CD8-positive, alpha-beta memory T cell (primary cell): ENCODE measurements around the gene PRIMA1. TPM values are rescaled to one million over a fixed set of nuclear protein-coding genes. Genes with fewer than 3 reads are reported as not detected.

Experiments used
- CTCF ChIA-PET: fragments of 350-600 bp; sonication (Branson Sonifier 250); formaldehyde crosslinking; loops from one replicate; lab custom pipeline; 2021; ENCODE audit warnings: antibody characterized with exemption; lab: Charles Lee
- POLR2A ChIA-PET: fragments of 350-600 bp; sonication (Branson Sonifier 250); formaldehyde crosslinking; loops from one replicate; lab custom pipeline; 2021; ENCODE audit warnings: antibody characterized with exemption; lab: Charles Lee
- DNase-seq, 5 donors: peaks; one replicate each; pipeline versions ENCODE4 v3.0.0 to v3.0.0-alpha.2; 2020 to 2022; ENCODE audit warnings: mixed read lengths in 1 of 5
- H3K27ac ChIP-seq: one replicate; pipeline ENCODE4 v1.7.0; 2013; ENCODE audit warnings: low read depth, mild to moderate bottlenecking, low read length, moderate library complexity
- H3K27me3 ChIP-seq: 2 replicates; pipeline ENCODE4 v1.7.0; 2013; ENCODE audit warnings: low read length, mild to moderate bottlenecking; ENCODE audit not compliant: insufficient read depth, poor library complexity, severe bottlenecking
- H3K36me3 ChIP-seq: 2 replicates; pipeline ENCODE4 v1.7.0; 2013; ENCODE audit warnings: mild to moderate bottlenecking, low read length, moderate library complexity; ENCODE audit not compliant: insufficient read depth
- H3K4me1 ChIP-seq: 2 replicates; pipeline ENCODE4 v1.7.0; 2013; ENCODE audit warnings: mild to moderate bottlenecking, low read length, moderate library complexity; ENCODE audit not compliant: insufficient read depth
- H3K4me3 ChIP-seq: 2 replicates; pipeline ENCODE4 v1.7.0; 2013; ENCODE audit warnings: mild to moderate bottlenecking, low read length
- H3K9me3 ChIP-seq: 2 replicates; pipeline ENCODE4 v1.7.0; 2013; ENCODE audit warnings: mild to moderate bottlenecking, low read length
- H3K27ac Mint-ChIP-seq, 8 donors: one replicate each; pipeline ENCODE4 v1.8.0; 2020 to 2021; ENCODE audit warnings: mixed read lengths in 8 of 8, mild to moderate bottlenecking in 6 of 8, inconsistent platforms in 3 of 8, moderate library complexity in 3 of 8
- H3K27me3 Mint-ChIP-seq, 2 donors: one replicate each; pipeline ENCODE4 v1.8.0; 2020 to 2021; ENCODE audit warnings: mixed read lengths in 2 of 2, mild to moderate bottlenecking in 1 of 2, moderate library complexity in 1 of 2
- H3K36me3 Mint-ChIP-seq, 3 donors: one replicate each; pipeline ENCODE4 v1.8.0; 2020 to 2021; ENCODE audit warnings: mixed read lengths in 3 of 3, inconsistent platforms in 1 of 3, mild to moderate bottlenecking in 1 of 3
- H3K4me1 Mint-ChIP-seq, 3 donors: one replicate each; pipeline ENCODE4 v1.8.0; 2020 to 2021; ENCODE audit warnings: mixed read lengths in 3 of 3, inconsistent platforms in 1 of 3, mild to moderate bottlenecking in 1 of 3
- H3K4me3 Mint-ChIP-seq, 7 donors: one replicate each; pipeline ENCODE4 v1.8.0; 2020 to 2021; ENCODE audit warnings: mixed read lengths in 7 of 7, mild to moderate bottlenecking in 6 of 7, moderate library complexity in 4 of 7, inconsistent platforms in 2 of 7
- H3K9me3 Mint-ChIP-seq, 5 donors: one replicate each; pipeline ENCODE4 v1.8.0; 2020 to 2022; ENCODE audit warnings: mixed read lengths in 5 of 5, mild to moderate bottlenecking in 3 of 5, moderate library complexity in 2 of 5, inconsistent platforms in 1 of 5
- polyA plus RNA-seq: library from polyadenylated mRNA; unstranded; fragments of 300-500 nt; fragmentation: Illumina TruSeq; gene quantifications from one replicate; pipeline ENCODE4 v1.2.3, GENCODE V29; 2021
- total RNA-seq, 2 experiments: library from RNA; stranded (reverse); gene quantifications; one replicate each; pipeline ENCODE4 v1.2.3, GENCODE V29; 2021

PRIMA1 gene
- total and polyA plus RNA-seq, 3 experiments from 2014 or later, result not detected

DNA sequence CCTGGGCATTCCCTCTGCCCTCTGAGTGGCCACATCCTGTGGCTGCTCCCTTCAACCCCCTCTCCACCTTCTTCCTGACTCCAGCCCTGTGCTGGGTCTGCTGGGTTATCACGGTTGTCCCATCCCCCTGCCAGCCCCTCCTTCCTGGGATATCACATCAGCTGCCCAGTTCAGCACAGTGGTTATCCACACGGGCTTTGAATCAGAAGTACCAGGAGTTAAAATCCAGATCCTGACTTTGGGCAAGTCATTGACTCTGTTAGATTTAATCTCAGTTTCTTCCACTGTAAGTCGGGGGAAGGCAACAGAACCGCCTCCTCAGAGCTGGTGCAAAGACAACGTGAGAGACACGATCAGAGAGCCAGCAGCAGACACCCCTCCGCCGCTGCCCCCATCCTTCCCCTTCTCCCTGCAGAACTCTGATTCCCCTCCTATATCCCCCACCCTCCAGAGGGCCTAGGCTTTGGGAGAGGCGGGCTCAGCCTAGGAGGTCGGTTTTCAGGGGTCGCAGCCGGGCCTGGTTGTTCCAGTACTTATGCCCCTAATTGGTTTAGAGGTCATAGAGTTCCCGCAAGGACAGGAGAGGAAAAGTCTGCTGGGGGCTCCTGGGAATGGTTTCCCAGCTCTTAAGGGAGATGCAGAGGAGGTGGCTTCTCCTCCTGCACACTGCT is 42.5 kb downstream of the PRIMA1 start:
- Mint-ChIP-seq H3K27ac (no peak overlapping the region), H3K27me3 (peaks cover 0 to 4% of the 10 kb centered on the region in 2 donors), H3K4me1 (no peaks in the 10 kb centered on the region), H3K4me3 (no peak overlapping the region), H3K9me3 (no peaks in the 10 kb centered on the region), H3K36me3 (no peaks in the 10 kb centered on the region)
- no peaks in the 10 kb centered on the region for H3K36me3 ChIP-seq
- H3K27me3 ChIP-seq, result no peaks in the 10 kb centered on the region
- H3K27ac ChIP-seq, result no peak overlapping the region
- H3K9me3 ChIP-seq, result no peaks in the 10 kb centered on the region
- H3K4me1 ChIP-seq, result no peaks in the 10 kb centered on the region
- no peak overlapping the region for H3K4me3 ChIP-seq
- POLR2A ChIA-PET, result no interaction called here
- DNase-seq, result no peak
- CTCF ChIA-PET, result interaction anchor here (0.7 kb wide), 1 partner anchor 708 kb away, joined by 3 read pairs; no protein-coding TSS in a partner anchor

DNA sequence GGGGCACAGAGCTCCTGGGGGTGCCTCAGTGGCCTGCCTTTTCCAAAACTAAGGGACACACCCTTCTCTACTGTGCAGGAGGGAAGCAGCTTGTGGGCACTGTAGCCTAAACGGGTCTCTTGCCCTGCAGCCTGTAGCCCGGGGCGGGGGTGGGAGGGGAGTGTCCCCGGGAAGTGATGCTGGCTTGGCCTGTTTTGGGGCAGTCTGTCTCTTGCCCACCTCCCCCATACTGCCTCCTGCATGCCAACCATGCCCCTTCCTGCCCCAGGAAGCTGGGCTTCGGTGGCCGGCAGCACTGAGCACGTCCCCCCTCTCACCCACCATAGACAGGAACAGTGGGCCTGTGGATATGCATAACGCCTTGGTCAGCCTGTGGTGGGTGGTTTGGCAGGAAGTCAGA is 43.4 kb downstream of the PRIMA1 start:
- Mint-ChIP-seq H3K27ac (no peak overlapping the region), H3K36me3 (no peaks in the 10 kb centered on the region), H3K4me1 (no peaks in the 10 kb centered on the region), H3K27me3 (peaks cover 0 to 4% of the 10 kb centered on the region in 2 donors), H3K9me3 (no peaks in the 10 kb centered on the region), H3K4me3 (no peak overlapping the region)
- Histone ChIP-seq H3K36me3 (no peaks in the 10 kb centered on the region), H3K4me1 (no peaks in the 10 kb centered on the region), H3K27me3 (no peaks in the 10 kb centered on the region), H3K4me3 (no peak overlapping the region), H3K9me3 (no peaks in the 10 kb centered on the region), H3K27ac (no peak overlapping the region)
- no peak for DNase-seq
- ChIA-PET POLR2A (no interaction called here), CTCF (no interaction called here)

DNA sequence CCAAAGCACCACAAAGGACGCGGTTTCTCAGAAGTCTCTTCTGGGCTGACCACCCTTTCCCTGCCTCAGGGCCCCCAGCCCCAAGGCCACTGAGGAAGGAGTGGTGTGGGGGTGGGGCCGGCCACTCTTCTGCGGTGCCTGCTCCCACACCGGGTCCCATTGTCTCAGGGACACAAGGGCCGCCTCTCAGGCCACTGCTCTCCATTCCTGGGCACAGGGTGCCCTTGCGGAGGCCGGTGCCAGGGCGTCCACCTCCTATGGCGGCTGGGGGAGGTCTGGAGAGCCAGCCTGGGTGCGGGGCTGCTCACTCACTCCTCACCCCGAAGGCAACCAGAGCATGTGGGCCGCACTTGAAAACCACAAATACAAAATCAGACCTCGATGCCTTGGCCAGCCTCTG is 44.1 kb downstream of the PRIMA1 start:
- Histone ChIP-seq H3K9me3 (no peaks in the 10 kb centered on the region), H3K4me3 (no peak overlapping the region), H3K27me3 (no peaks in the 10 kb centered on the region), H3K4me1 (no peaks in the 10 kb centered on the region), H3K36me3 (no peaks in the 10 kb centered on the region), H3K27ac (no peak overlapping the region)
- no peak overlapping the region for H3K4me3 Mint-ChIP-seq
- peaks cover 4% of the 10 kb centered on the region in 2 donors for H3K27me3 Mint-ChIP-seq
- CTCF ChIA-PET, result no interaction called here
- no peaks in the 10 kb centered on the region for H3K9me3 Mint-ChIP-seq
- H3K27ac Mint-ChIP-seq, result no peak overlapping the region
- no peaks in the 10 kb centered on the region for H3K4me1 Mint-ChIP-seq
- no peaks in the 10 kb centered on the region for H3K36me3 Mint-ChIP-seq
- DNase-seq, result no peak
- POLR2A ChIA-PET, result no interaction called here

DNA sequence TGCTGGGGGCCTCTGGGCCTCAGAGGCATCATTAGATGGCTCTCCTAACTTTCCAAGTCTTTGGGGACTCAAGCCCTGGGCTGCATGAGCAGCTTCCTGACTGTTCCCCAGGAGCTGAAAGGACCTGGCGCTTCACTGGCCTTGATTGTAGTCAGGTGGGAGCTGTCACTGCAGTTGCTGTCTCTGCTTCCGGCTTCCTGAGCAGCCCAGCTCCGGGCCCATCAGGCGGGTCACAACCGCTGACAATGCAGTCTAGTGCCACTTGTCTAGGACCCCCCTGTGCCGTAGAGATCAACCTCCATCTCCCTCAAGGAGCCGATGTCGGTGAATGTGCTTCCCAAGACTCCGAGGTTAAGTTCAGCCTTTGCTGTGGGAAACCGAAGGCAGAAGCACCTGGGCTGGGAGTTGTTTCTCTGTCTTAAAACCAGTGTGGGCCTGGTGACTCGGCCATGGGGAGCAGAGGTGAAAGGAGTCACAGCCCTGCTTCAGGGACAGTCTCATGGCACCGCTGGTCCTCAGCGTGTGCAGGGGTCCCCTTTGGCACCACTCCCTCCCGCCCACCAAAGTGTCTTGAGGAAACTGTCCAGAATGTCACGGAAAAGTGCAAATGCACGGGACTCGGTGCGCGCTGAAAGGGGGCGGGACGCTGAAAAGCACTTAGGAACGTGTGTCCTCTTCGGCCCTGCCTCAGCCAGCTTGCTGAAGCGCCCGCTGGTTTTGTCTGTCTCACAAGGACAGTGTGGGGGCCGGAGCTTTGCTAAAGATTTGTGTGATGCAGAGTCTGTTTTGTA is 44.8 kb downstream of the PRIMA1 start:
- Mint-ChIP-seq H3K27me3 (peaks cover 4 to 6% of the 10 kb centered on the region in 2 donors), H3K36me3 (no peaks in the 10 kb centered on the region), H3K27ac (no peak overlapping the region), H3K4me3 (no peak overlapping the region), H3K9me3 (no peaks in the 10 kb centered on the region), H3K4me1 (no peaks in the 10 kb centered on the region)
- DNase-seq, result no peak
- Histone ChIP-seq H3K4me1 (no peaks in the 10 kb centered on the region), H3K27ac (no peak overlapping the region), H3K27me3 (no peaks in the 10 kb centered on the region), H3K4me3 (no peak overlapping the region), H3K36me3 (no peaks in the 10 kb centered on the region), H3K9me3 (no peaks in the 10 kb centered on the region)
- ChIA-PET POLR2A (no interaction called here), CTCF (no interaction called here)

DNA sequence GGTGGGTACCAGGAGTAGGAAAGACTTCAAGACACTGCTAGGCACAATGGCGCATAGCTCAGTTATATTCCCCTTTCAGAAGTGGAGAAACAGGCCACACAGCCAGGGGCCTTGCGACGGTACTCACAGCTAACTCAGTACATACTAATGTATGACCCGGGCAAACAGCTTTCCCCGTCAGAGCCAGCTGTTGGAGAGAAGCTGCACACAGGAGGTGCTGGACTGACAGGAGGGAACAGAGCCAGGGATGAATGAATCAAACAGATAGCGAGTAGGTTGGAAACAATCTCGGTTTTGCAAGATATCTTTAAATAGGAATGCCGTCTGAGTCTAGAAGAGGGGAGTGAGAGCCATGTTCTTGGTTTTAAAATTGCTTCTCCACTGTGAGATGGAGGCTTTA is 45.5 kb downstream of the PRIMA1 start:
- ChIA-PET POLR2A (no interaction called here), CTCF (no interaction called here)
- Mint-ChIP-seq H3K4me1 (no peaks in the 10 kb centered on the region), H3K9me3 (no peaks in the 10 kb centered on the region), H3K4me3 (no peak overlapping the region), H3K36me3 (no peaks in the 10 kb centered on the region), H3K27me3 (peaks cover 4 to 13% of the 10 kb centered on the region in 2 donors), H3K27ac (no peak overlapping the region)
- no peaks in the 10 kb centered on the region for H3K36me3 ChIP-seq
- H3K9me3 ChIP-seq, result no peaks in the 10 kb centered on the region
- no peak overlapping the region for H3K4me3 ChIP-seq
- no peaks in the 10 kb centered on the region for H3K27me3 ChIP-seq
- no peak overlapping the region for H3K27ac ChIP-seq
- H3K4me1 ChIP-seq, result no peaks in the 10 kb centered on the region
- DNase-seq, result no peak

DNA sequence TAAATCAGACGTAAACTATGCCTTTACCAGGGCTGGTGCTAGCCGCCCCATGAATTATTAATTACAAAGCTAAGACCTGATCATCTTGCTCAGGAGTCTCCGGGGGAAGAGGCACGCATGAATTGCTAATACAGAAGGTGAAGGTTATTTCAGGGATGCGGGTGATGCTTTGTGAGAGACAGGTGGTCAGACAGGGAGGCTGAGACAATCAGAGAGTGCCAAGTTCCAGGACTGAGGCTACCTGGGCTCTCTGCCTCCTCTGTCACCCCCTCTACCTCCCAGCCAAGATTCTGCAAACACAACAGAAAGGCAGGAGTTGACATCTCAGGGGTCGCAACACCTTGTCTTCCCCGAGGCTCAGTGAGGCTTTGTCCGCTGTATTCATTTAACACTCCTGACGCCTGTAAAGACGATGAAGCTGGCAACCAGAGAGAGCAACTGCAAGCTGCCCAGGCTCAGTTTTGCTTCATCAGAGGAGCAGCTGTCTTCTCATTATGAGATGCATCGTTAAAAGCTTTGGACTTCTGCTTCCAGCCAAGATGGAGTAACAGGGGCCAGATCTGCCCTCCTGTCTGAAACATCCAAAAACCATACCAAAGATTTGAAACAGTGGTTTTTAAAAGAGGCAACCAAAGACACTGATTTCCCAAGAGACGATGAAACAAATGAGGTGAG is 46.6 kb downstream of the PRIMA1 start:
- Histone ChIP-seq H3K36me3 (no peaks in the 10 kb centered on the region), H3K4me3 (no peak overlapping the region), H3K4me1 (no peaks in the 10 kb centered on the region), H3K9me3 (no peaks in the 10 kb centered on the region), H3K27ac (no peak overlapping the region), H3K27me3 (no peaks in the 10 kb centered on the region)
- CTCF ChIA-PET, result no interaction called here
- Mint-ChIP-seq H3K4me3 (no peak overlapping the region), H3K27me3 (peaks cover 4 to 19% of the 10 kb centered on the region in 2 donors), H3K36me3 (no peaks in the 10 kb centered on the region), H3K4me1 (no peaks in the 10 kb centered on the region), H3K27ac (peak overlapping the region in 1 of 8 donors; percentile 78), H3K9me3 (no peaks in the 10 kb centered on the region)
- POLR2A ChIA-PET, result no interaction called here
- no peak for DNase-seq

DNA sequence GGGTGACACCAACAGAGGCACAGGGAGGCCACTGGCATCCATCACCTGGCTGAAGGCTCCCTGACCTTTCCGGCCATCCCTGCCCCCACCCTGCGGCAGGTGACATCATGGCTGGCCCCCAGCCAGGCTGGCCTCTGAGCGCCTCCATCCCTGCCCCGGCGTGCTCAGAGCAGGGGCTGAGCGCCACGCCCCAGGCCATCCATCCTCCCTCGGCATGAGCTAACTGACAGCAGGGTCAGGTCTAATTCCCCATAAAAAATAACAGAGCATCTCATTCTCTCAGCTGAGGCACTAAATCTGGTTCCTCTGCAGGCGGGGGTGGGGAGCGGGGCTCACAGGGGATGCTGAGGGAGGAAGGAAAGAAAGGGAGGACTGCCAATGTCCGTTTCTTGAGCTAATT is 50.7 kb downstream of the PRIMA1 start:
- no peaks in the 10 kb centered on the region for H3K36me3 ChIP-seq
- no peaks in the 10 kb centered on the region for H3K27me3 ChIP-seq
- H3K9me3 ChIP-seq, result no peaks in the 10 kb centered on the region
- no peaks in the 10 kb centered on the region for H3K4me1 ChIP-seq
- DNase-seq, result no peak
- Mint-ChIP-seq H3K27ac (no peak overlapping the region), H3K9me3 (no peaks in the 10 kb centered on the region), H3K36me3 (no peaks in the 10 kb centered on the region), H3K27me3 (peaks cover 4 to 21% of the 10 kb centered on the region in 2 donors), H3K4me3 (no peak overlapping the region), H3K4me1 (no peaks in the 10 kb centered on the region)
- ChIA-PET CTCF (no interaction called here), POLR2A (no interaction called here)
- no peak overlapping the region for H3K4me3 ChIP-seq
- H3K27ac ChIP-seq, result no peak overlapping the region

DNA sequence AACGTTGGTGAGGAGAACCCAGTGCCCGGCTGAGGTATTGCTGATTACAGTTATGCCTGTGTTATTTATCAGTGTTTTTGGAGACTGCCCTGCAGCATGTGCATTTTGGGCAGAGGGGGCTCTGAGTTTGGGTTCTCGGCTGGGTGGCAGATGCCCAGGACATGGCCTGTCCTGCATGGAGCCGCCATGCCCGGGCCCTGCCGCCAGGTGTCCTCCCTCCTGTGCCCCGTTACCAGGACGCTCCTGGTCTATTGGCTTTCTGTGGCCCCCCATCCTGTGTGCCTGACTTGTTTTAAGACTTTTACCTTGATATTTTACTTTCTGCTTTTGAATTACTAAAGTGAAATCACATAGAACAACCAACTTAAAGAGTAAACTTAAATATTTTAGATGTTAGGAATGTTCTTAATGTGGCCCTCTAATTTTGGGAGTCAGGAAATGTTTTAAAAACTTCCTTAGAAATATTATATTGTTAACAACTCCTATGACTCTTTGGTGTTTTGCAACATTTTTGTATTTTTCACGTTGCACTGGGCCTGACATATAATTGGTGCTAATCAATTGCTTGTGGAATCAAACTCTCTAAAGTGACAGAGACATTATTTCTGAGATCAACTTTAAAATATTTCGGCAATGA is 51.8 kb downstream of the PRIMA1 start:
- H3K4me1 Mint-ChIP-seq, result no peaks in the 10 kb centered on the region
- ChIA-PET CTCF (no interaction called here), POLR2A (no interaction called here)
- H3K36me3 Mint-ChIP-seq, result no peaks in the 10 kb centered on the region
- no peak overlapping the region for H3K4me3 Mint-ChIP-seq
- H3K9me3 ChIP-seq, result no peaks in the 10 kb centered on the region
- no peaks in the 10 kb centered on the region for H3K4me1 ChIP-seq
- no peaks in the 10 kb centered on the region for H3K9me3 Mint-ChIP-seq
- no peak overlapping the region for H3K4me3 ChIP-seq
- no peaks in the 10 kb centered on the region for H3K27me3 ChIP-seq
- H3K36me3 ChIP-seq, result no peaks in the 10 kb centered on the region
- H3K27me3 Mint-ChIP-seq, result peaks cover 2 to 21% of the 10 kb centered on the region in 2 donors
- no peak overlapping the region for H3K27ac Mint-ChIP-seq
- no peak for DNase-seq
- H3K27ac ChIP-seq, result no peak overlapping the region
